IPS-20b (cell line): ENCODE data around the gene CHURC1.

ENCODE experiments used
- H3K27ac ChIP-seq: one replicate; pipeline ENCODE4 v1.5.1; 2013; ENCODE audit warnings: low read length
- H3K27me3 ChIP-seq: 2 replicates; pipeline ENCODE4 v1.6.1; 2013; ENCODE audit warnings: mild to moderate bottlenecking, low read length, inconsistent platforms; ENCODE audit not compliant: insufficient read depth
- H3K36me3 ChIP-seq: 2 replicates; pipeline ENCODE4 v1.6.1; 2013; ENCODE audit warnings: low read depth, mild to moderate bottlenecking, inconsistent platforms, low read length, moderate library complexity; ENCODE audit not compliant: insufficient read depth
- H3K4me1 ChIP-seq: 2 replicates; pipeline ENCODE4 v1.6.1; 2013; ENCODE audit warnings: mild to moderate bottlenecking, control low read depth, inconsistent platforms, low read length, moderate library complexity; ENCODE audit not compliant: insufficient read depth
- H3K4me3 ChIP-seq: 2 replicates; pipeline ENCODE4 v1.5.1; 2013; ENCODE audit warnings: mild to moderate bottlenecking, low read length, inconsistent platforms
- H3K9ac ChIP-seq: 2 replicates; pipeline ENCODE4 v1.6.1; 2013; ENCODE audit warnings: low read depth, mild to moderate bottlenecking, inconsistent platforms, low read length, moderate library complexity
- H3K9me3 ChIP-seq: 2 replicates; pipeline ENCODE4 v1.6.1; 2013; ENCODE audit warnings: mild to moderate bottlenecking, low read depth, low read length, inconsistent platforms; ENCODE audit not compliant: insufficient read depth

Gene CHURC1

DNA sequence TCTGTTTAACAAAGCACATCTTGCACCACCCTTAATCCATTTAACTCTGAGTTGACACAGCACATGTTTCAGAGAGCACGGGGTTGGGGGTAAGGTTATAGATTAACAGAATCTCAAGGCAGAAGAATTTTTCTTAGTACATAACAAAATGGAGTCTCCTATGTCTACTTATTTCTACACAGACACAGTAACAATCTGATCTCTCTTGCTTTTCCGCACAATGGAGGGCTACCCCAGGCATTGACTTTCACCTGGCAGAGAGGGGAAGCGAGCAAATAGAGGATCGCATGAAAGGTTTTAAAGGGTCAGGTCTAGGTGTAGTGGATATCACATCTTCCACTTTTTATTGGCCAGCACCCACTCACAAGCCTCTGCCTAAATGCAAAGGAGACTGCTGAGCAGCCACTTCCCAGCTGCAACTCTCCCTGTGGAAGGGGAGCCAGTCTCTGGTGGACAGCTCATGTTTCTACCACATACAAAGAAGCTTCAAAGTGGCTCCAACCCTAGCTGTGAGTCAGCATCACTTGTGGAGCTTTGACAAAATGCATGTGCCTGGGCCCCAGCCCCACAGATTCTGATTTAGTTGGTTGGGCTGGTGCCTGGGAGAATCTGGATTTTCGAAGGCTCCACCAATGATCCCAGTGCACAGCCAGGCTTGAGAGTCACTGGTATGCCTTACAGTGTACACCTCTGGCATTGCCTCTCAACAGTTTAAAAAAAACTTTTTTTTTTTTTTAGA, 65.2 kb downstream of the CHURC1 start:
- H3K4me1 ChIP-seq, result peaks cover 13% of the 10 kb centered on the region
- no peaks in the 10 kb centered on the region for H3K9me3 ChIP-seq
- H3K36me3 ChIP-seq, result no peaks in the 10 kb centered on the region
- no peak overlapping the region for H3K4me3 ChIP-seq
- H3K9ac ChIP-seq, result no peak overlapping the region
- no peak overlapping the region for H3K27ac ChIP-seq
- H3K27me3 ChIP-seq, result peaks cover 9% of the 10 kb centered on the region; the same call in 1 of the 2 replicates

DNA sequence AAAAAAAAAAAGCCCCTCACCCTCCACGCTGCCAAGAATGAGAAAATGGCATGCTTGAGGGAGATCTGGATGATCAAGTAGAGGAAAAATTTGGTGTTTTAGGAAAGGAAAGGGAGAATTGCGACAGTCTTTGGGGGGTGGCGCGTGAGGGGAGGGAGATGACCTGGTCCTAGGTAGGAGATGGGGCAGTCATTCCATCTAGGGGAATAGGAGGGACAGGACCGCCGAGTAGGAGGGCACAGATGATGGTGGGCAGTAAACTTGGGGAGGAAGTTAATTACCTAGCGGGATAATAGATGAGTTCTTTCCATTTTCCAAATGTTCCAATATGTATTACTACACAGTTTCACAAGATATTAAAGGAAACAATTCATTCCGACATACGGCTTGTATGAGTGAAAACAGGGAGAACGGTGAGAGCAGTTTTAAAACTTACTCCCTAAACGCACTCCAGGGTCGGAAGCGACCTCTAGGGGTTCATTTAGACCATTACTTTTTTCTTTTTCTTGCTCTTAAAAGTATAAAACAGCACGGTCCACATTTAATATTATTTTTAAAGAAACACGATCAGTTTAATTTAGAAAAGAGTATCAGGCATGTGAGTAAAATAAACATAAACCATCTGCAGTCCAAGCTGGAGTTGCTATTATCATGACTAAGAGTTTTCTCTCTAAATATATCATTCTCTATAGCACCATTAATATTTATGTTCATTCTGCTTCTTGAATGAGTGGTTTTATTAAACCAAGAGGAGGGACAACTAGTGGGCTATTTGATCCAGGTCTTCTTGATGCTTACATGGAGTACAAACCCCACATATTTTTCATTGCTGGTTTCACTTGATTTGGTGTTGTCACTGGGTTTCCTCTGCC, 69.4 kb downstream of the CHURC1 start:
- Histone ChIP-seq H3K9ac (no peak overlapping the region), H3K4me1 (peaks cover 8% of the 10 kb centered on the region), H3K9me3 (no peaks in the 10 kb centered on the region), H3K27ac (no peak overlapping the region), H3K36me3 (no peaks in the 10 kb centered on the region), H3K27me3 (peaks cover 14% of the 10 kb centered on the region; the same call in 1 of the 2 replicates), H3K4me3 (peak overlapping the region; percentile 65)
